ENCODE results near the gene PGS1. TPM values are rescaled to one million over a fixed set of nuclear protein-coding genes. Genes with fewer than 3 reads are reported as not detected.

The PGS1 gene
- total RNA-seq, 2 experiments from 2014 or later: 46.5 to 51.0 TPM

- no peak overlapping the region for H3K27ac Mint-ChIP-seq
- CTCF ChIA-PET: interaction anchor here (1.0 to 1.4 kb wide), 3 partner anchors 15 to 16 kb away, joined by 3 to 4 read pairs (median 4); no protein-coding TSS in a partner anchor
- H3K27me3 Mint-ChIP-seq (ENCODE audit: low read depth): peaks cover 23% of the 10 kb centered on the region
- H3K36me3 Mint-ChIP-seq (ENCODE audit: low read depth): no peaks in the 10 kb centered on the region
- no peaks in the 10 kb centered on the region for H3K9me3 Mint-ChIP-seq (ENCODE audit: insufficient read depth)
- no peak overlapping the region for H3K4me3 Mint-ChIP-seq
- peaks cover 37% of the 10 kb centered on the region for H3K4me1 Mint-ChIP-seq (ENCODE audit: low read depth)
- POLR2A ChIA-PET: no interaction called here
- DNase-seq: no peak
- ATAC-seq: peak; percentile 14
Measured at GRCh38 chr17:78341559-78342448, 36.6 kb upstream of the PGS1 start.

GRCh38 chr17:78342449-78343186 lies 35.8 kb upstream of the PGS1 start:
- H3K4me1 Mint-ChIP-seq (ENCODE audit: low read depth): peaks cover 37% of the 10 kb centered on the region
- peak overlapping the region; percentile 81 for H3K27ac Mint-ChIP-seq
- H3K4me3 Mint-ChIP-seq: peak overlapping the region; percentile 5
- H3K9me3 Mint-ChIP-seq (ENCODE audit: insufficient read depth): no peaks in the 10 kb centered on the region
- POLR2A ChIA-PET: interaction anchor here (2.4 kb wide), 1 partner anchor 14 kb away, joined by 11 read pairs; no protein-coding TSS in a partner anchor
- DNase-seq (no peak), ATAC-seq (no peak)
- CTCF ChIA-PET: interaction anchor here (1.0 to 2.4 kb wide), 3 partner anchors 14 to 18 kb away, joined by 4 to 11 read pairs (median 4); no protein-coding TSS in a partner anchor
- no peaks in the 10 kb centered on the region for H3K36me3 Mint-ChIP-seq (ENCODE audit: low read depth)
- peaks cover 21% of the 10 kb centered on the region for H3K27me3 Mint-ChIP-seq (ENCODE audit: low read depth)

GRCh38 chr17:78343187-78343542 lies 35.3 kb upstream of the PGS1 start:
- CTCF ChIA-PET: interaction anchor here (1.0 to 2.4 kb wide), 4 partner anchors 13 to 18 kb away, joined by 4 to 11 read pairs (median 6); no protein-coding TSS in a partner anchor
- POLR2A ChIA-PET: interaction anchor here (1.3 to 2.4 kb wide), 2 partner anchors 14 kb away, joined by 4 to 11 read pairs; no protein-coding TSS in a partner anchor
- ATAC-seq (peak; percentile 51), DNase-seq (no peak)
- Mint-ChIP-seq H3K9me3 (ENCODE audit: insufficient read depth) (no peaks in the 10 kb centered on the region), H3K27ac (peak overlapping the region; percentile 81), H3K4me3 (peak overlapping the region; percentile 54), H3K4me1 (ENCODE audit: low read depth) (peaks cover 41% of the 10 kb centered on the region), H3K27me3 (ENCODE audit: low read depth) (peaks cover 21% of the 10 kb centered on the region), H3K36me3 (ENCODE audit: low read depth) (no peaks in the 10 kb centered on the region)

DNA sequence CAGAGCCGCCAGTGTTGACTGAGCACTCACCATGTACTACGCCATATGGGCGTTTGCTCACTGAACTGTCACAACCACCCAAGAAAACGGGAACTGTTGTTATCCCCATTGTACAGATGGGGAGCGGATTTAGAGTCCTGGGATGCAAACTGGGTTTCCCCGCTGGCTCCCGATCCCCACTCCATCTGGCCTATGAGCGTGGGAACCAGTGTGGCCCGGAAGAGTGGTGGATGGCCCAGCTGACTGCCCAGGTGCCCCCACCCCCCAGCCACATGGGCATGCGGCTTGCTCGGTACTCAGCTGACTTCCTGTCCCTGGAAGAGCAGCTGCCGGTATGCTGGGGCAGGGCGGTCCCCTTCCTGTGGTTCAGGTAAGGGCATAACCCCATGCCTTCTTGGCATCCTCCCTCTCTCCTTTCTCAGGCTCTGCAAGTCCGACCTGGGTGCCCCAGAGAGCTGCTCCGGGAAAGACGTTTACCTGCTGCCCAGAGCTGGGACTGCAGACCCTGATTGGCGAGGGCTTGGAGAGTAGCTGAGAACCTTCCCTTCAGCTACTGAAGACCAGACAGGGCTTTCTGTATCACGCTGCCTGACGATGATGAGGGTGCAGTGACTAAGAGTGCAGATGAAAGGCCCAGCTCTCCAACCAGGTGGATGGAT lies 34.8 kb upstream of the PGS1 start:
- CTCF ChIA-PET: interaction anchor here (0.8 to 2.4 kb wide), 5 partner anchors 12 to 365 kb away, joined by 3 to 11 read pairs (median 5); no protein-coding TSS in a partner anchor
- Mint-ChIP-seq H3K27me3 (ENCODE audit: low read depth) (peaks cover 22% of the 10 kb centered on the region), H3K4me3 (peak overlapping the region; percentile 54), H3K4me1 (ENCODE audit: low read depth) (peaks cover 44% of the 10 kb centered on the region), H3K36me3 (ENCODE audit: low read depth) (no peaks in the 10 kb centered on the region), H3K27ac (peak overlapping the region; percentile 81), H3K9me3 (ENCODE audit: insufficient read depth) (no peaks in the 10 kb centered on the region)
- DNase-seq: peak; percentile 88
- ATAC-seq: peak; percentile 85
- POLR2A ChIA-PET: interaction anchor here (0.7 to 2.4 kb wide), 5 partner anchors 9 to 18 kb away, joined by 3 to 11 read pairs (median 3); partner anchors contain the start of gene SOCS3

- Mint-ChIP-seq H3K27ac (no peak overlapping the region), H3K36me3 (ENCODE audit: low read depth) (no peaks in the 10 kb centered on the region), H3K27me3 (ENCODE audit: low read depth) (peaks cover 17% of the 10 kb centered on the region), H3K4me1 (ENCODE audit: low read depth) (peaks cover 43% of the 10 kb centered on the region), H3K9me3 (ENCODE audit: insufficient read depth) (no peaks in the 10 kb centered on the region), H3K4me3 (no peak overlapping the region)
- CTCF ChIA-PET: interaction anchor here (0.9 to 2.4 kb wide), 5 partner anchors 11 to 93 kb away, joined by 3 to 11 read pairs (median 5); no protein-coding TSS in a partner anchor
- DNase-seq (no peak), ATAC-seq (no peak)
- POLR2A ChIA-PET: interaction anchor here (2.4 kb wide), 1 partner anchor 12 kb away, joined by 11 read pairs; no protein-coding TSS in a partner anchor
Measured at GRCh38 chr17:78344666-78345065, 33.8 kb upstream of the PGS1 start.

DNA sequence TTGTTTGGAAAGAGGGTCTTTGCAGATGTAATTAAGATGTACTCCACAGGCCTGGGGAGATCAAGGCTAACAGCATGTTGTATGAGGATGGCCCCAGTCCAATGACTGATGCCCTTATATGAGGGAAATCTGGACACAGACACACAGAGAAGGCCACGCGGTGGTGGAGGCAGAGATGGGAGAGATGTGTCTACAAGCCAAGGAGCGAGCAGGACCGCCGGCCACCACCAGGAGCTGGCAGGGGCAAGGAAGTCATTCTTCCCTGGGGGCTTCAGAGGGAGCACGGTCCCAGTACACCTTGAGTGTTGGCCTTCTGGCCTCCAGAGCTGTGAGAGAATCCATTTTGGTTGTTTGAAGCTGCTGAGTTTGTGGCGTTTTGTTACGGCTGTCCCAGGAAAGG lies 33.3 kb upstream of the PGS1 start:
- no peak overlapping the region for H3K27ac Mint-ChIP-seq
- DNase-seq: no peak
- H3K36me3 Mint-ChIP-seq (ENCODE audit: low read depth): no peaks in the 10 kb centered on the region
- ChIA-PET POLR2A (no interaction called here), CTCF (interaction anchor here (1.0 to 2.4 kb wide), 2 partner anchors 13 to 16 kb away, joined by 3 to 11 read pairs; no protein-coding TSS in a partner anchor)
- peaks cover 15% of the 10 kb centered on the region for H3K27me3 Mint-ChIP-seq (ENCODE audit: low read depth)
- H3K4me1 Mint-ChIP-seq (ENCODE audit: low read depth): peaks cover 43% of the 10 kb centered on the region
- no peaks in the 10 kb centered on the region for H3K9me3 Mint-ChIP-seq (ENCODE audit: insufficient read depth)
- no peak for ATAC-seq
- no peak overlapping the region for H3K4me3 Mint-ChIP-seq

- Mint-ChIP-seq H3K27ac (no peak overlapping the region), H3K9me3 (ENCODE audit: insufficient read depth) (no peaks in the 10 kb centered on the region), H3K4me1 (ENCODE audit: low read depth) (peaks cover 43% of the 10 kb centered on the region), H3K27me3 (ENCODE audit: low read depth) (peaks cover 7% of the 10 kb centered on the region), H3K36me3 (ENCODE audit: low read depth) (no peaks in the 10 kb centered on the region), H3K4me3 (no peak overlapping the region)
- CTCF ChIA-PET: interaction anchor here (1.1 to 1.2 kb wide), 2 partner anchors 15 to 76 kb away, joined by 5 to 6 read pairs; no protein-coding TSS in a partner anchor
- POLR2A ChIA-PET: interaction anchor here (0.6 kb wide), 1 partner anchor 78 kb away, joined by 3 read pairs; no protein-coding TSS in a partner anchor
- DNase-seq: no peak
- no peak for ATAC-seq
Measured at GRCh38 chr17:78345791-78346494, 32.5 kb upstream of the PGS1 start.

DNA sequence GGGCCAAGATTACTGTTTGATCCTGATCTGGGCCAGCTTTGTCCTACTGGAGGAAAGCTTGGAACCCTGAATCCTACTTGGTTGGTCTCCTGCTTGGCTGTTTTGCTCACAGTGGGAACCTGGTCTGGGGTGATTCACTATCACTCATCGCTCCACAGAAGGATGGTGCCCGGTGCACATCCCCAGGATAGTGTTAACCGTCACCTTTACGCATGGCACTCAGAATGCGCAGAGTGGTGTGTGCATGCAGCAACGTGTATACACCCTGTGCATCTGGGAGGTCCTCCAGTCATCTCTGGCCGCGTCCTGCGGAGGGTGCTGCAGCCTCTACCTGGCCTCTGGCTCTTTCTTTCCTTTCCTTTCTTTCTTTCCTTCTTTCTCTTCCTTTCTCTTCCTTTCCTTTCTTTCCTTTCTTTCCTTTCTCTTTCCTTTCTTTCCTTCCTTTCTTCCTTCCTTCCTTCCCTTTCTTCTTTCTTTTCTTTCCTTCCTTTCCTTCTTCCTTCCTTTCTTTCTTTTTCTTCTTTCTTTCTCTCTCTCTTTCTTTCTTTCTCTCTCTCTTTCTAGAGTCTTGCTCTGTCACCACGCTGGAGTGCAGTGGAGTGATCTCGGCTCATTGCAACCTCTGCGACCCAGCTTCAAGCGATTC lies 31.7 kb upstream of the PGS1 start:
- Mint-ChIP-seq H3K9me3 (ENCODE audit: insufficient read depth) (no peaks in the 10 kb centered on the region), H3K36me3 (ENCODE audit: low read depth) (no peaks in the 10 kb centered on the region), H3K27ac (no peak overlapping the region), H3K4me1 (ENCODE audit: low read depth) (peaks cover 43% of the 10 kb centered on the region), H3K4me3 (no peak overlapping the region), H3K27me3 (ENCODE audit: low read depth) (peaks cover 7% of the 10 kb centered on the region)
- ATAC-seq: no peak
- POLR2A ChIA-PET: interaction anchor here (0.6 kb wide), 1 partner anchor 77 kb away, joined by 3 read pairs; no protein-coding TSS in a partner anchor
- CTCF ChIA-PET: interaction anchor here (0.9 to 1.6 kb wide), 5 partner anchors 10 to 75 kb away, joined by 3 to 6 read pairs (median 3); no protein-coding TSS in a partner anchor
- no peak for DNase-seq

GRCh38 chr17:78347453-78347852 lies 31.0 kb upstream of the PGS1 start:
- no peaks in the 10 kb centered on the region for H3K36me3 Mint-ChIP-seq (ENCODE audit: low read depth)
- H3K27ac Mint-ChIP-seq: no peak overlapping the region
- peaks cover 7% of the 10 kb centered on the region for H3K27me3 Mint-ChIP-seq (ENCODE audit: low read depth)
- peaks cover 50% of the 10 kb centered on the region for H3K4me1 Mint-ChIP-seq (ENCODE audit: low read depth)
- H3K4me3 Mint-ChIP-seq: no peak overlapping the region
- no peaks in the 10 kb centered on the region for H3K9me3 Mint-ChIP-seq (ENCODE audit: insufficient read depth)
- DNase-seq: no peak
- POLR2A ChIA-PET: no interaction called here
- ATAC-seq: no peak
- CTCF ChIA-PET: interaction anchor here (0.9 to 1.6 kb wide), 3 partner anchors 9 to 75 kb away, joined by 3 read pairs; no protein-coding TSS in a partner anchor

GRCh38 chr17:78348055-78348770 lies 30.2 kb upstream of the PGS1 start:
- Mint-ChIP-seq H3K4me1 (ENCODE audit: low read depth) (peaks cover 45% of the 10 kb centered on the region), H3K27ac (no peak overlapping the region), H3K9me3 (ENCODE audit: insufficient read depth) (no peaks in the 10 kb centered on the region), H3K4me3 (no peak overlapping the region), H3K27me3 (ENCODE audit: low read depth) (peaks cover 7% of the 10 kb centered on the region), H3K36me3 (ENCODE audit: low read depth) (no peaks in the 10 kb centered on the region)
- ATAC-seq (no peak), DNase-seq (no peak)
- ChIA-PET POLR2A (no interaction called here), CTCF (interaction anchor here (1.4 to 1.6 kb wide), 2 partner anchors 8 to 74 kb away, joined by 3 read pairs; no protein-coding TSS in a partner anchor)
